Stimulated activated CD4-positive, alpha-beta T cell treated with anti-CD3 and anti-CD28 coated beads, Interleukin-12 subunit alpha, Interleukin-12 subunit beta, amount 100 ng/mL, for 24 hours (primary cell): ENCODE data around the gene GLUD1.
"Not testable (repeated sequence)": the region's sequence is repeated elsewhere in the genome, so short reads cannot be mapped to it uniquely, and the experiment has no call there.

Experiments used
- DNase-seq, 2 experiments: peaks; one replicate each; pipeline ENCODE4 v3.0.0-alpha.2; 2020; ENCODE audit warnings: low read depth in 2 of 2

Gene GLUD1

GRCh38 chr10:87090779-87091178 is 3.9 kb downstream of the GLUD1 start:
- DNase-seq: no peak

GRCh38 chr10:87089746-87090145 is 4.9 kb downstream of the GLUD1 start:
- DNase-seq: no peak

DNA sequence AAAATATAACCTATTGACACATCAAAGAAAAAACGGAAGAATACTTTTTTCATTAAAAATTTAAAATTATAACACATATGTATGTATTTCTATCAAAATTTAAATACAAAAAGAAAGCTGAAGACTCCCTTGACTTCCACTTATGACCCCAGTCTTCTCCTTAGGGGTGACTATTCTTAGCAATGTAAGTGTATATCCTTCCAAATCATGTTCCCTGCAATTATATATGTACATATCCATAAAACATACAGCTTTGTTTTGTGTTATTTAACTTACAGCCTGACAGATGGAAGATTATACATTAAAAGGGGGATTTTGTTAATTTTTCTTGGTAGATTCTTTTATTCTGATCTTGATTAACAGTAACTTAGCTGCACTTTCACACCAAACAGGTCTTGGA is 9.1 kb downstream of the GLUD1 start:
- no peak for DNase-seq

GRCh38 chr10:87084291-87084782 is 10.3 kb downstream of the GLUD1 start:
- DNase-seq: not testable (repeated sequence)

GRCh38 chr10:87083576-87084290 is 10.9 kb downstream of the GLUD1 start:
- DNase-seq: not testable (repeated sequence)

- DNase-seq: not testable (repeated sequence)
These were observed 12.4 kb downstream of the GLUD1 start for GRCh38 chr10:87082219-87082618.

DNA sequence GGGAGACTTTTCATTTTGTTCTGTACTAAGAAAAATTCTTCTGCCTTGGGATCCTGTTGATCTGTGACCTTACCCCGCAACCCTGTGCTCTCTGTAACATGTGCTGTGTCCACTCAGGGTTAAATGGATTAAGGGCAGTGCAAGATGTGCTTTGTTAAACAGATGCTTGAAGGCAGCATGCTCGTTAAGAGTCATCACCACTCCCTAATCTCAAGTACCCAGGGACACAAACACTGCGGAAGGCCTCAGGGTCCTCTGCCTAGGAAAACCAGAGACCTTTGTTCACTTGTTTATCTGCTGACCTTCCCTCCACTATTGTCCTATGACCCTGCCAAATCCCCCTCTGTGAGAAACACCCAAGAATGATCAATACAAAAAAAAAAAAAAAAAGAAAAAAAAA is 13.1 kb downstream of the GLUD1 start:
- DNase-seq: not testable (repeated sequence)

DNA sequence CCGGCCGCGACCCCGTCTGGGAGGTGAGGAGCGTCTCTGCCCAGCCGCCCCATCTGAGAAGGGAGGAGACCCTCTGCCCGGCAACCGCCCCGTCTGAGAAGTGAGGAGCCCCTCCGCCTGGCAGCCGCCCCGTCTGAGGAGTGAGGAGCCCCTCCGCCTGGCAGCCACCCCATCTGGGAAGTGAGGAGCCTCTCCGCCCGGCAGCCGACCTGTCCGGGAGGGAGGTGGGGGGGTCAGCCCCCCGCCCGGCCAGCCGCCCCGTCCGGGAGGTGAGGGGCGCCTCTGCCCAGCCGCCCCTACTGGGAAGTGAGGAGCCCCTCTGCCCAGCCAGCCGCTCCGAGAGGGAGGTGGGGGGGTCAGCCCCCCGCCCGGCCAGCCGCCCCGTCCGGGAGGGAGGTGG is 14.0 kb downstream of the GLUD1 start:
- not testable (repeated sequence) for DNase-seq

DNA sequence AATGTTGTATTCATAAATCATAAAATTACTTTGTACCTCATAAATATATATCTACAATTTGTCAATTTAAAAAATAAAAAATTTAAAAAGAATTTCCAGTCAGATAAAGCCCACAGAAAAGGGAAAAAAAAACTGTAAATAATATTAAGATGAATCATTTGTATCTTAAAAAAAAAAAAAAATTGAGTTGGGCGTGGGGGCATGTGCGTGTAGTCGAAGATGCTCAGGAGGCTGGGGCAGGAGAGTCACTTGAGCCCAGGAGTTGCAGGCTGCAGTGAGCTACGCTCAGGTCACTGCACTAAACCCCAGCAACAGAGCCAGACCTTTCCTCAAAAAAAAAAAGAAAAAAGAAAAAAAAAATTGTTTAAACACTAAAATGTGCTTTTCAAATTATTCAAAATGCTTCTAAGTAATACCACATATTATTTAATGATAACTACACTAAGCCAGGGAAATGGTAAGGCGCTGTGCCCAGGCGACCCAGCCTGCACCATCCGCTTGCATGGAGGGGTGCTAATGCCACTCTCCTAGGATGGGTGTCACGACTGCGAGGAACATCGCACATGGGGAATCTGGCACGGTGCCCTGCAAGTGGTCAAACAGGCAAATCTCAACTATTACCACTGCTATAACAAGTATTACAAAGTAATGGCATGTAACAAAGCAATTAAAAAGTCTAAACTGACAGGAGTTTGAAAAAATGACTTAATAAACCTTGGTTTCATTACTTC is 15.4 kb downstream of the GLUD1 start:
- DNase-seq: no peak

DNA sequence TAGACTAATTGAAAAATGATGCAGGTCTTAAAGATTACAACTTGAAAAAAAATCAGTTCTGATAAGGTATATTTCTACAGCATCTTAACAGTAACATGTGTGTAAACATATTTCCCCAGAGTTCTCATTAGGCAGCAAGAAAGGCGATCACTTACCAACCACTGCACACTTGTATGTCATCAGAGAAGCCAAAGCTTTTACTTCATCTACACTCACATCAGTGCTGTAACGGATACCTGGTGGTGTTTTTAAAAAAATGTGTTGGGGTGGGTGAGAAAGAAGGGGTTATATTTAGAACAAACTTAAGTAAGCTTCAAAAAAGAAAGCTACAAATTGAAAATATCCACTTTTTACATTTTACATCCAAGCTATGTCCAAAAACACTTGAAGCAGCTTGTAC is 18.2 kb downstream of the GLUD1 start:
- DNase-seq: not testable (repeated sequence)

- DNase-seq: no peak
These were observed 22.2 kb downstream of the GLUD1 start for GRCh38 chr10:87072449-87072848.

- no peak for DNase-seq
These were observed 26.4 kb downstream of the GLUD1 start for GRCh38 chr10:87068281-87068680.

- DNase-seq: no peak
These were observed 27.8 kb downstream of the GLUD1 start for GRCh38 chr10:87066865-87067264.

DNA sequence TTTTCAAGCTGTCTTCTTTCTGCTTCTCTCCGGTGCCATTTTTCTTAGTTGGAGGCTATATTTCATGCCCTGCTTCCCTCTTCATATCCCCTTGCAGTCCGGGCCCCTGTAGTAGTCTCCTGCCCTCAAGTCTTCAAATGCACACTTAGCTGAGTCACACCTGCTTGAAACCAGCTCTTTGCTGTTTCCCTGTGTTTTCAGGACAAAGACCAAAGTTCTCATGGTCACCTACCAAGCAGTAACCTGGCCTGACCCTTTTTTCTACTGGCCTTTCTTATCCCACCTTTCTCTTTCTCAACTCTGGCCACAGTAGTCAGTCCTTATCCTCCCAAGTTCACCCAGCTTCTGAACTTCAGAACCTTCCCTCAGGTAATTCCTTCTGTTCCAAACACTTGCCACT is 28.5 kb downstream of the GLUD1 start:
- no peak for DNase-seq

GRCh38 chr10:87064651-87065050 is 30.0 kb downstream of the GLUD1 start:
- no peak for DNase-seq

DNA sequence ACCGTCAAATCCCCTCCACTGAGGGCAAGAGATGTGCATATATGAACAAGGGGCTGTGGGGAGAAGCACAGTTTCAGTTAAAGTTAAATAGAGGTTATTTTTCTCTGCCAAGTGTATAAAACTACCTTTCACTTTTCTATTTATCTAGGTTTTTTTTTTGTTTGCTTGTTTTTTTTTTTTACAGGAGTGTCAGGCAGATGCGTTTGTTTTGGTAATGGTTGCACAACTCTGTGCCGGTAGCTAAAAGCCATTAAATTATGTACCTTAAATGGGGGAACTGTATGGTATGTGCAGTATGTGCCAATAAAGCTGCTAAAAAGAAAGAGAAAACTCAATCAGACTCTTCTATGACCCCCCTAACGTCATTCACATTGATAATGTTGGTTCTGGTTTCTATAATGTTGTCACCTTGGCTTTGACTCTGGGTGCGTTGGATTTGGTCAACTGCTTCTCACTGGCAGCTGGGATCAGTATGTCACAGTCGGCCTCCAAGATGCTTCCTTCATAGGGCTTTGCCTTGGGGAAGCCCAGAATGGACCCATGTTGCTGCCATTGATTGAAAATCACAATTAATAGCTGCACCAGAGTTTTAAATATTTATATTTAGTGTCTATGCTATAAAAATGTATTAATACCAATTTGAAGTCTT is 34.2 kb downstream of the GLUD1 start:
- DNase-seq: no peak

DNA sequence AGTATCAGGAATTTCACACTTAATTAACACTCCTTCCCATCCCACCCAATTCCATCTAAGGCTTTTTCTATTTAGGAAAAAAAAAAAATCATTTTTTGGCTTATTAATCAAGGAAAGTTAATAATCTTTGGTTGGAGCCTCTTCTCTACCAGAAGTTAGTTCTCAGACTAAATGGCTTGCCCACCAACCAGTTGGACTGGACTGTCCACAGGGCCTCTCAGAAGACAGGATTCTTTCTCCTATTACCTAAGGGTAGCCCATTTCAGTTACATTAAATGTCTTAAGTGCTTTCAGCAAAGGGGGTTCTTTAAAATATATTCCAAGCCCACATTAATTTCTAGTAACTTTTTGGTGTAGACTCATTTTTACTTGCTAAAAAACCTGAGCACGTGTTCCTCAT is 35.2 kb downstream of the GLUD1 start:
- DNase-seq: no peak

DNA sequence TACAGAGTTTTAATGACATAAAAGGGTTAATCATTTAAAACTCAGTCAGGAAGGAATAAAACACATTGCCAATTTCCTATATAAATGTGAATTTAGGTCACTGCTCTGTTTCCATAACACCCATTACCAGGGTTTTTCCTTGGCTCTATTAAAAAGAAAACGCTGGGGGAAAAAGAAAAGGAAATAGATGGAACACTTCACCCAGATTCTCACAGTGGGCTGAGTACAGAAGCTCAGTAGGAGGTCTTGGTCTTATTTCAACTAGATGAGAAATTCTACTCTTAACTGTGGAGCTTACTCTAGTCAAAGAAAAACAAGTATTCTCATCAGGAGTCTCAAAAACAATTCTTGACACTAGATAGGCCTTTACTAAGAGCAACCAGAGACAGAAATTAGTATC is 36.5 kb downstream of the GLUD1 start:
- DNase-seq: no peak

DNA sequence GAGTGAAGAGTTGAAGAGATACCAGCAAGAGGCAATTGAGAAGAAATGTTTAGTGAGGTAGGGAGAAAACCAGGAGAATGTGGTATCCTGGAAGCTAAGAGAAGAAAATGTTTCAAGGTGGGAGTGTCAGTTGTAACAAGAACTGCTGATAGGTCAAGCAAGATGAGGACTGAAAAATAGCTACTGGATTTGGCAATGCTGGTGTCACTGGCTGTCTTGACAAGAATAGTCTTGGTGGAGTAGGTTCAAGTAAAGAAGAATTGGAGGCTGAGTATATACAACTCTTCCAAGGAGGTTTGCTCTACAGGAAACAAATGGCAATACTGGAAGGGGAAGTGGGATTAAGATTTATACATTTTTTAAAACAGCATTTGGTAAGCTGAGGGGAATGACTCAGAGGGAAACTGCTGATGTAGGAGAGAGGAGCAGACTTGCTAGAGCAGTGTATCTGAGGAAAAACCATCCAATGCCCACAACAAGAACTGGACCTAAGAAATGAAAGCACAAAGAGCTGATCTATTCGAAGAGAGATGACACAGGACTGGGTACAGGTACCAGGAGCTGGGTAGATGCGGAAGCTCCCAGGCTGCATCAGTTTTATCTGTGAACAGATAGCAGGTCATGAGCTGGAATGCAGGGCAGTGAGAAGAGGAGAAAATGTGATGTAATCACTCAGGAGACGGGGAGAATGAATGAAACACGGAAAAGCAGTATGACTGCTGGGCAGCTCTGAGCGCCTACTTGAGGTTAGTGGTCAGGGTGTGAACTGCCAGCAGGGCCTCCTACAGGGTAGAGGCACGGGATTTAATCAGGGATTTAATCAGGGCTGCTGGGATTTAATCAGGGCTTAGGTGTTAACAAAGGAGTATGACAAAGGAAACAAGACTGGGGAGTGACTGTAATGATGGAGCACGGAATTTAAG is 40.0 kb downstream of the GLUD1 start:
- no peak for DNase-seq

DNA sequence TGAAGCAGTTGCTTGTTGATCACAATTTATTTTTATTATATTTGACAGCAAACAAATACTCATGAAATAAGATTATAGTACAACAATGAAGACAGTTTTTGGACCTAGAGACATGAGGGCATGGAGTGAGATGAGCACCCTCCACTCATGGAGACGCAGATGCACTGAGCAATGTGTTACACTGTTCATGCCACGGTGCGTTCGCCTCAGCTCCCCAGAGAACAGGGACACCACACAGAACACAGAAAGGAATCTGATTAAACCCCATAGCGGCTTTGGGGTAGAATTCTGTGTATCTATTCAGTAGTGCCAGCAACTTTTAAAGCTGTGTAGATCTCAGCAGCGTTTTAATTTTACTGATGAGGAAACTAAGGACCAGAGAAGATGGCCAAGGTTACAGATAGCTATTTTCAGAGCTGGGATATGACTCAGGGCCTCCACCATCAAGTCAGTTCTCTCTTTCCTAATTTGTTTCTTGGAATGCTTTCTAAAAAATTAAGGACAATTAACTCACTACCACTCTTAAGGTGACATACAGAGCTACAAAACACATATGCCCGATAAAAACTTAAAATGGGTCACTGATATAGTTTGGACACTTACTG is 41.0 kb downstream of the GLUD1 start:
- DNase-seq: no peak

- DNase-seq: no peak
These were observed 41.5 kb downstream of the GLUD1 start for GRCh38 chr10:87053111-87053510.
